MM.1S (cell line): ENCODE results near the gene MEST.

ENCODE experiments used
- CTCF ChIP-seq: fragments of 300-600 bp; sonication (generic); IDR thresholded peaks from 2 replicates; pipeline ENCODE4 v1.5.1; 2016; ENCODE audit warnings: antibody characterized with exemption, low read length, mixed read lengths
- EZH2 ChIP-seq: fragments of 300-600 bp; sonication (generic); optimal IDR thresholded peaks from 2 replicates; pipeline ENCODE3; 2017; ENCODE audit warnings: low read depth, mild to moderate bottlenecking, antibody characterized with exemption, low read length, mixed read lengths
- EZH2phosphoT487 ChIP-seq: fragments of 300-600 bp; sonication (generic); IDR thresholded peaks from 2 replicates; pipeline ENCODE4 v1.6.1; 2018; ENCODE audit warnings: antibody characterized with exemption, low read length

GRCh38 chr7:130500463-130500862 lies 8.6 kb downstream of the MEST start:
- TF ChIP-seq CTCF (no peak), EZH2 (no peak), EZH2phosphoT487 (no peak)
